GM04503 (cell line): Measurements from ENCODE around the gene C9orf85.
"Not testable (repeated sequence)": the region's sequence is repeated elsewhere in the genome, so short reads cannot be mapped to it uniquely, and the experiment has no call there.

Experiments
- DNase-seq: peaks from one replicate; pipeline ENCODE4 v3.0.0-alpha.2; 2012; ENCODE audit warnings: low read depth

Gene C9orf85

GRCh38 chr9:72006501-72006900 is 95.1 kb downstream of the C9orf85 start:
- DNase-seq, result no peak

- DNase-seq, result not testable (repeated sequence)
Measured at GRCh38 chr9:72007726-72008125, 96.3 kb downstream of the C9orf85 start.

DNA sequence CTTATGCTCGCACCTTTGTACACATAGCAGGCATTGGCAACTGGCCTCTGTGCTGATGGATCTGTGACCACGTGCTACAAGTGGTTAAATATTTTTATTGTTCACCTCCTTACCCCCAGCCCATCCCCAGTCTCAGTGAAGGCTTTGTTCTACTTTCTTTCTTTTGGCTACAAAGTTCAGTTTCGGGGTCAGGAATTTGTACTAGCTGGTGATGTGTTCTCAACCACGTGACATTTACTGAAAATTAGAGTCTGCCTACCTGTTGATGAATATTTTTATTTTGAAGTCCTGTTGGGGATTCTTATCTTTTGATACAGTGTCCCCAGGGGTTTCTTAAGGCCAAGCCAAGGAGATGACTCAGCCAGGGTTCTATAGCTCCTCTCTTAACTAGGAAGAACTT is 101.2 kb downstream of the C9orf85 start:
- no peak for DNase-seq

DNA sequence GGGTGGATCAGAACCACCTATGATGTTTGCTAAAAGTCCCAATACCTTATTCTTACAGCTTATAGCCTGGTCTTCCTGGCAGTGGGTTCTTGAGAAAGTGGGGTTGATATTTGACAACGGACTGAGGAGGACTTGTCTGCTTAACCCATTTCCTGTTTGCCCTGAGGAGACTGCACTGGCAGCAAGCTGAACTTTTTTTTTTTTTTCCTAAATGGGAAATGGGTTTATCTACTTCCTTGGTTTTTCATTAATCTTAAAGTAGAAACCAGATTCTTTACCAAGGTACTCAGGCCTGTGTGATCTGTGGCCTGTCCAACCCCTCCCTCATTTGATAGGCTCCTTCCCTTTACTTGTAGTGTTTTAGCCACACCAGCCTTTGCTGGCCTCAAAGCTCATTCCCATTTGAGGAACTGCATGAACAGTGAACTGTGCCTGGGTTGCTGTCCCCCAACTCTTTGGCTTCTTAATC is 101.9 kb downstream of the C9orf85 start:
- no peak for DNase-seq

GRCh38 chr9:72022841-72023240 is 111.4 kb downstream of the C9orf85 start:
- DNase-seq, result peak; percentile 64
